HG03520 (cell line): Measurements from ENCODE around the gene PCNX4.
"Not testable (repeated sequence)": the region's sequence is repeated elsewhere in the genome, so short reads cannot be mapped to it uniquely, and the experiment has no call there.

Experiments
- ATAC-seq: cut with Tn5 transposase; IDR thresholded peaks from one replicate; pipeline ENCODE4 v1.9.1; 2021; ENCODE audit warnings: mild to moderate bottlenecking, moderate library complexity; ENCODE audit not compliant: unreplicated experiment

The PCNX4 gene

GRCh38 chr14:60091550-60092525, at the start of gene PCNX4:
Gene PCNX4 (plus strand): TSS chr14:60091923. CDS start chr14:60107639, 15,716 bp downstream.
- peak; percentile 94 for ATAC-seq

- ATAC-seq, result not testable (repeated sequence)
Observed at GRCh38 chr14:60047976-60048375, 43.7 kb upstream of the PCNX4 start.

GRCh38 chr14:60051721-60052221, 40.0 kb upstream of the PCNX4 start:
- ATAC-seq, result no peak

- ATAC-seq, result no peak
Observed at GRCh38 chr14:60058087-60058486, 33.6 kb upstream of the PCNX4 start.

GRCh38 chr14:60061371-60061770, 30.4 kb upstream of the PCNX4 start:
- no peak for ATAC-seq

- no peak for ATAC-seq
Observed at GRCh38 chr14:60064491-60065072, 27.1 kb upstream of the PCNX4 start.

- ATAC-seq, result no peak
Observed at GRCh38 chr14:60067882-60068281, 23.8 kb upstream of the PCNX4 start.

- ATAC-seq, result no peak
Observed at GRCh38 chr14:60079723-60080122, 12.0 kb upstream of the PCNX4 start.

- ATAC-seq, result no peak
Observed at GRCh38 chr14:60085085-60085484, 6.6 kb upstream of the PCNX4 start.

- ATAC-seq, result no peak
Observed at GRCh38 chr14:60085693-60086092, 6.0 kb upstream of the PCNX4 start.

- no peak for ATAC-seq
Observed at GRCh38 chr14:60087668-60088067, 4.1 kb upstream of the PCNX4 start.

GRCh38 chr14:60089221-60089620, 2.5 kb upstream of the PCNX4 start:
- ATAC-seq, result no peak

GRCh38 chr14:60090864-60091519, 731 bp upstream of the PCNX4 start:
- no peak for ATAC-seq

- ATAC-seq, result no peak
Observed at GRCh38 chr14:60092526-60092920, 800 bp downstream of the PCNX4 start.

- ATAC-seq, result no peak
Observed at GRCh38 chr14:60093080-60093479, 1.4 kb downstream of the PCNX4 start.

- ATAC-seq, result no peak
Observed at GRCh38 chr14:60093606-60094005, 1.9 kb downstream of the PCNX4 start.

GRCh38 chr14:60094306-60094897, 2.7 kb downstream of the PCNX4 start:
- ATAC-seq, result no peak

- no peak for ATAC-seq
Observed at GRCh38 chr14:60095231-60095630, 3.5 kb downstream of the PCNX4 start.

- no peak for ATAC-seq
Observed at GRCh38 chr14:60095781-60096450, 4.2 kb downstream of the PCNX4 start.

GRCh38 chr14:60097974-60098373, 6.3 kb downstream of the PCNX4 start:
- no peak for ATAC-seq
